Retina (tissue), 1 donor: ENCODE data around the gene MPV17.
"Not testable (repeated sequence)": the region's sequence is repeated elsewhere in the genome, so short reads cannot be mapped to it uniquely, and the experiment has no call there.

Experiments used
- DNase-seq: peaks from one replicate; pipeline ENCODE4 v3.0.0-alpha.2; 2016

Gene MPV17

GRCh38 chr2:27322301-27322765, 564 bp downstream of the MPV17 start:
- no peak for DNase-seq

GRCh38 chr2:27320958-27321543, 1.8 kb downstream of the MPV17 start:
- no peak for DNase-seq

- DNase-seq = not testable (repeated sequence)
These were observed 3.1 kb downstream of the MPV17 start for GRCh38 chr2:27319839-27320238.

DNA sequence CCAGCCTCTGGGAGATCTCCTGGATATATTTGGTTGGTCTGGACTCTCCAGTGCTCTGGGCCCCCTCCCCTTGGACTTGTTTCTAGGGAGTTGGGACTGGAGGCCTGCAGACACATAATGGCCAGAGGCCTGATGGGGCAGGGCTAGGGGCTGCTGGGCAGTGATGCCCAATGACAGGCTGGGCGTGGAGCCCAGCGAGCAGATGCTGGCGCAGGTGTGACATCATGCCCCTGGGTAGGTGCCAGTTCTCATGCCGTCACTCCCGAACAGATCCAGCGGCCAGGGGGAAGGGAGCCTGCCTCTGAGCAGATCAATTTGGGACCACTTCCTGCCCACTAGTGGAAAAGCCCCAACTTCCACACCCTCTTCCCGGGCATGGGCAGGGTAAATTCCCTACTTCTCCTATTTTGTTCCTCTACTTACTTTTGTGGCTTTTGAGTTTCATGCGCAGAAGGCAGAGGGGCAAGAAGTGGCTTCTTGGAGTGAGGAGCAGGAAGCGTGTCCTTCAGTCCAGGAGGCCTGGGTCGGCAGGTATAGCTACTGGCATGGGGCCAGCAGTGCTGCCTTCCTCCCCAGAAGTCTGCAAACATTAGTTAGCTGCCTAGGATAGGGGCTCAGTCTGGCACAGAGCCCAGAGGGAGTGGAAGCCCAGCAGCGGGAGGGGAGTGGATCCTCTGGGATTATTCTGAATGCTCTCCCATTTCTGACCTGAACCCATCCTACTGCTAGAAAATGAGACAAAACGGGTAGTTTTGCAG, 6.1 kb downstream of the MPV17 start:
- DNase-seq = no peak

GRCh38 chr2:27315122-27315521, 7.8 kb downstream of the MPV17 start:
- no peak for DNase-seq

GRCh38 chr2:27314709-27315108, 8.2 kb downstream of the MPV17 start:
- DNase-seq = no peak

DNA sequence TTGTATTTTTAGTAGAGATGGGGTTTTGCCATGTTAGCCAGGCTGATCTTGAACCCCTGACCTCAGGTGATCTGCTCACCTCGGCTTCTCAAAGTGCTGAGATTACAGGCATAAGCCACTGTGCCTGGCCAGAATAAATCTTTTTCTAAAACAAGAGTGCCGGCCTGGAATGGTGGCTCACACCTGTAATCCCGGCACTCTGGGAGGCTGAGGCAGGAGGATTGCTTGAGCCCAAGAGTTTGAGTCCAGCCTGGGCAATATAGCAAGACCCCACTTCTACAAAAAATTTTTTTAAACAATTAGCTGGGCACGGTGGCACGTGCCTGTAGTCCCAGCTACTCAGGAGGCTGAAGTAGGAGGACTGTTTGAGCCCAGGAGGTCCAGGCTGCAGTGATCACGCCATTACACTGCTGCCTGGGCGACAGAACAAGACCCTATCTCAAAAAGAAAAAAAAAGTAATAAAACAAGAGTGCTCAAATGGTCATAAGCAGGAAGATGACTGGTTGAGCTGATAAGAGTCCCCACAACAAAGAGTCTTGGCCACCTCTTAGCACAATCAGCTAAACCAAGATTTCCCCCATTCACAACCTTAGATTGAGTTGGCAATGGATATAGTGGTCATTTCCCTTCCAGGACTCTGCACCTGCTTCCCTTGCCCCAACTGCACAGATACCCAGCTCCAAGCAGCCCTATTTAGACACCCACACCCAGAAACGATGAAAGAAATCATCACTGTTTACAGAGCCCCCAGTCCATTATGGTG, 8.8 kb downstream of the MPV17 start:
- DNase-seq = no peak

DNA sequence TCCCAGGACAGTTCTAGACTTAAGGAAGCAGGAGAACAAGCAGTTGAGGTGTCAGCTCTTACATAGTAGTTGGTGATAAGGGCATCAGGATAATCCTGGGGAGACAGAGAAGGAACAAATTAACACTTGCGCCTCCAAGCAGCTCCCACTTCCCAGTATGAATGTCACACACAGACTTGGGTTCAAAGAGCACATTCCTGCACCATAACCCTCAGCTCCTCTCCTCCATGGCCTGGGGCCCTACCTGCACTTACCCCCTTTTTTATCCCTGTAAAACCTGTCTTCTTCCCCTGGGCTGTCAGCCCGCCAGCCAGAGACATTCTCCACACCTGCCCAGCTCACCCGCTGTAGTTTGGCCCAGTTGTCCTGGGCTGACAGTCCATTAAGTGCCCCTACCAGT, 10.7 kb downstream of the MPV17 start:
- no peak for DNase-seq

GRCh38 chr2:27309651-27310050, 13.2 kb downstream of the MPV17 start:
- DNase-seq = no peak

DNA sequence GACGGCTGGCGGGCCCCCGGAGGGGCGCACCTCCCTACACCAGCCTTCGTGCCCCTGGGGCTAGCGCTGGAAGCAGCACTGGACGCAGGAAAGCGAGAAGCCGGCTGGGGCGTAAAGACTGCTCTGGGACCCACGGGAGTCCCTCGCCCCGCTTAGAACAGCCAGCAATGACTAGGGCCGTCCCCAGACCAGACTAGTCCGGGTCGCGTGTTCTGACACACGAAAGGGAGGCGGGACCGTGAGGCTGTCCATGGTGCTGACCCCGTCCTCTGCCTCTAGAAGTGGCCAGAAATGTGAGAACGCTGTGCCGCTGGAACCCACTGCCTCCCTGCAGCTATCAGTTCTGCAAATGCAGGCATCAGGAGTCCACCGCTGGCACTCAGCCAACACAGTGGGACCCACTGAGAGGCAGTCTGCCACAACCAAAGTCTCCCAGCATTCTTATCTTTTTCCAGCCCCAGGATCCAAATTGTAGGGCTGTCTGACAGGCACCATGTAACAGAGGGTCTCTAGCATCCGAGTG, 14.5 kb downstream of the MPV17 start, which contains the start of gene UCN:
Gene UCN, minus strand, starts transcription at position 87 of the 523 bp plus-strand sequence. CDS start 550 bp downstream, outside the sequence.
- no peak for DNase-seq

DNA sequence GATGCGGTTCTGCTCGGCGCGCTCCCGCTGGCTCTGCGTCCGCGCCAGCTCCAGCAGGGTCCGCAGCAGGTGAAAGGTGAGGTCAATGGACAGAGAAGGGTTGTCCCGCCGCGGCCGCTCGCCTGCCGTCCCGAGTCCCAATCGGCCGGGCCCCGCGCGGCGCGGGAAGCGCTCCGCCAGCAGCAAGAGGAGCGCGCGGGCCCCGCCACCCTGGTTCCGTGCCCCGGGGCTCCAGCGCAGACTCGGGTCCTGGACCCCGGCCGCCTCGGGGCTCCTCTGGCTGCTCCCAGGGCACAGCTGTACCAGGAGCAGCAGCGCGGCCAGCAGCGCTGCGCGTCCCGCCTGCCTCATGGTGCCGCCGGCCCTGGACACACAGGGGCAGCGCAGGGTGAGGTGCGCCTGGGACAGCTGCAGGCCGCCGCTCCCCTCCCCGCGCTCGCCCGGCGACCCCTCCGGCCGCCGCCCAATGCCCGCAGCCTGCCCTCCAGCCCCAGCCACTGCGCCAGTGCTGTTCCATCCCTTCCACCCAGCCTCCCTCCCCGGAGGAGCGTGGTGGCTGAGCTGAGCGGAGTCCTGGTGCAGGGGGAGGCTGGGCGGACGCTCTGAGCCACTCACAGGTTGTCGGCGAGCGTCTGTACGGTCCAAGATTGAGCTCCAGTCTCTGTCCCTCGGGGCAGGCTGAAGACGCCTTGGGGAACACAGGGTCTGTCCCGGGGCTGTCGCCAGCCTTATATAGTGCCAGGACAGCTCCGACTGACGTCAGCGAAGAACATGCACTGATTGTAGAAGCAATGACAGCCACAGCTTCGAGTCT, 15.1 kb downstream of the MPV17 start:
- DNase-seq = peak; percentile 67

- peak; percentile 18 for DNase-seq
These were observed 15.7 kb downstream of the MPV17 start for GRCh38 chr2:27307287-27307544.

- DNase-seq = peak; percentile 56
These were observed 16.2 kb downstream of the MPV17 start for GRCh38 chr2:27306573-27307286.

DNA sequence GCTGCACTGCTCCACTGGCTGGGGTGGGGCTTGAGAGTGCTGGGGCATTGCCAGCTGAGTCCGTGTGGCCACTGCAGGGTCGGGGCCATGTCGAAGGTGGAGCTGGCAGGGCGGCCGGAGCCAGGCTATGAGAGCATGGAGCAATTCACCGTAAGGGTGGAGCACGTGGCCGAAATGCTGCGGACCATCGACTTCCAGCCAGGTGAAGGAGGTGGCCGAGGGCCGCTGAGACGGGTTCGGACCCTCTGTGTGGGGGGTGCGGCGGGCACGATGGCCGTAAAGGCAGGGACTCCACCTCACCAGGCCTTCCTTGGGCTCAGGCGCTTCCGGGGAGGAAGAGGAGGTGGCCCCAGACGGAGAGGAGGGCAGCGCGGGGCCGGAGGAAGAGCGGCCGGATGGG, 16.8 kb downstream of the MPV17 start:
- DNase-seq = peak; percentile 25

DNA sequence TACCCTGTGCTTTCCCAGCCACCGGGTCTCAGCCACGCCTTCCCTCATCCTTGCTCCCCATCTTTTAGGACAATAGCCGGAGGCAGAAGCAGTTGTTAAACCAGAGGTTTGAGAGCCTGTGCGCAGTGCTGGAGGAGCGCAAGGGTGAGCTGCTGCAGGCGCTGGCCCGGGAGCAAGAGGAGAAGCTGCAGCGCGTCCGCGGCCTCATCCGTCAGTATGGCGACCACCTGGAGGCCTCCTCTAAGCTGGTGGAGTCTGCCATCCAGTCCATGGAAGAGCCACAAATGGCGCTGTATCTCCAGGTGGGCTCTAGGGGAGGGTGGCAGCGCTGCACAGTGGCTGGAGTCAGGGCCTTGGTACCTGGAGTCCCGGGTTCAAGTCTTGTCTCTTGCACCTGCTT, 17.4 kb downstream of the MPV17 start:
- no peak for DNase-seq

DNA sequence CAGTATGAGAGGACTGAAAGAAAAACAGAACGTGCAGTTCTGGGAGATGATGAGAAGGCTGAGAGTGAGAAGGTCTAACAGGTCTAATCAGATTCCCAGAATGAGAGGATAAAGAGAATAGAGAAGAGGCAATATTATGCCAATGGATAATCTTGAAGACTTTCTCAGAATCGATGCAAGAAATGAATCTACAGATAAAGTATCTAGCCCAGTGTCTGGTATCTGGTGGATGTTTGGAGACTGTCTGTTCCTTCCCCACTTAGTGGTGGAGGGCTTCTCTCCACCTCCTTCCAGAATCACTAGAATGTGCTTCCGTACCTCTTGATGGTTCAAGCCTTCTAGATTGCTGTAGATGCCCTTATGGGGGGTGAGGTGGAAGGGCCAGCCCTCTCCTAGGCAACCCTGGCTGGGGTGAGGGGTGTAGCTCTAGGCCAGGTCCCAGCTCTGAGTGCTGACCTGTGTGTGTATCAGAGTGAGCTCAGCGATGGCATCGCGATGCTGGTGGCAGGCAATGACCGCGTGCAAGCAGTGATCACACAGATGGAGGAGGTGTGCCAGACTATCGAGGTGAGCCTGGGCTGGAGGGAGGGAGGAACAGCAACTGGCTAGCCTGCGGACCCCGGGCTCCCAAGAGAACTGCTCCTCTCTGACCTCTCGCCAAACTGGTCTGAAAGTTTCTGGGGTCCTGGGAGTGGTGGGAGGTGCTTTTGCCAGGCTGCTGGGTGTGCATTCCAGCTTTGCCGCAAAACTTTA, 18.2 kb downstream of the MPV17 start:
- DNase-seq = no peak

GRCh38 chr2:27303093-27304025, 19.5 kb downstream of the MPV17 start:
- peak; percentile 57 for DNase-seq

GRCh38 chr2:27300606-27301005, 22.3 kb downstream of the MPV17 start:
- DNase-seq = not testable (repeated sequence)

- no peak for DNase-seq
These were observed 24.4 kb downstream of the MPV17 start for GRCh38 chr2:27298391-27299080.

DNA sequence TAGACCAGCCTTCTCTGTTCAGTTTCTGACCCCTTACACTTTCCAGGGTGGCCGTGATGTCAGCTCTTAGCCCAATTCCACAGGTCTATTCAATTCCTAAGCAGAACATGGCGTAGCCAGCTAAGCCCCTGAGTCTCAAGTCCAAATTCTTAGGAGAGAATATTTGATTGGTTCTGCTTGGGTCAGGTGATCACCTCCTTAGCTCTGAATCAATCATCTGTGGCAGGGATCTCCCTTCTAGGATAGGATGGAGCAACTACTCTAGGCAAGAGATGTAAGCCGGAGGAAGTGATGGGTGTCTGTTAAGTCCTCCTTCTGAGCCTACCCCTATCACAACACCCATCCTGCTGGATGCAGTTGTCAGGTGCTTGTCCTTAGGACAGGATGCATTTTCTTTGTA, 25.7 kb downstream of the MPV17 start:
- DNase-seq = no peak
